ENCODE results near the gene GATA3.
A peak's percentile ranks its signal among the peaks of the same experiment; 100 is the strongest.
"Not testable (repeated sequence)": the region's sequence is repeated elsewhere in the genome, so short reads cannot be mapped to it uniquely, and the experiment has no call there.

The GATA3 gene

DNA sequence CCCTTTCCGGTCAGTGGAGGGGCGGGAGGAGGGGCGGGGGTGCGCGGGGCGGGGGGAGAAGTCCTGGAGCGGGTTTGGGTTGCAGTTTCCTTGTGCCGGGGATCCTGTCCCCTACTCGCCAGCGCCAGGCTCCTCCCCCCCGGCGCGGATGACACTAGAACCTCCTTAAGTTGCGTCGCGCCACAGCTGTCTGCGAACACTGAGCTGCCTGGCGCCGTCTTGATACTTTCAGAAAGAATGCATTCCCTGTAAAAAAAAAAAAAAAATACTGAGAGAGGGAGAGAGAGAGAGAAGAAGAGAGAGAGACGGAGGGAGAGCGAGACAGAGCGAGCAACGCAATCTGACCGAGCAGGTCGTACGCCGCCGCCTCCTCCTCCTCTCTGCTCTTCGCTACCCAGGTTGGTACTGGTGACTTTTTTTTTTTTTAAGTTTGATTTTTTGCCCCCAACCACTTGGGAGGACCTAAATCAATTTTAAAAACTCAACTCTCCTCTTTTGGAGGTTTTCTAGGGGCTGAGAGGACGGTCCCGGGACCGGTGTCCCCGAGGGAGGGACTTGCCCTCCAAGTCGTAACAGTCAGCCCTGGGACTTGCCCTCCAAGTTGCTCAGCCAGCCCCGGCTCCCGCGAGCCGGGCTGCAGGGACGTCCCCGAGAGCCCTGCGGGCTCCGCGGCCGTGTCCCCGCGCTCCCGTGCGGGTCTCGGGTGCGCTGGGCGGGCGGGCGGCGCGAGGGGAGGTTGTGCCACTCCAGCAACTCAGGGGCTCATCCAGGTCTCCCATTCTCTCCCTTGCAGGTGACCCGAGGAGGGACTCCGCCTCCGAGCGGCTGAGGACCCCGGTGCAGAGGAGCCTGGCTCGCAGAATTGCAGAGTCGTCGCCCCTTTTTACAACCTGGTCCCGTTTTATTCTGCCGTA is at the start of gene GATA3:
Gene GATA3 (plus strand): TSS at position 195 of the 914 bp plus-strand sequence. CDS start 968 bp downstream, outside the sequence.
- DNase-seq = peak; percentile 72 to 77

DNA sequence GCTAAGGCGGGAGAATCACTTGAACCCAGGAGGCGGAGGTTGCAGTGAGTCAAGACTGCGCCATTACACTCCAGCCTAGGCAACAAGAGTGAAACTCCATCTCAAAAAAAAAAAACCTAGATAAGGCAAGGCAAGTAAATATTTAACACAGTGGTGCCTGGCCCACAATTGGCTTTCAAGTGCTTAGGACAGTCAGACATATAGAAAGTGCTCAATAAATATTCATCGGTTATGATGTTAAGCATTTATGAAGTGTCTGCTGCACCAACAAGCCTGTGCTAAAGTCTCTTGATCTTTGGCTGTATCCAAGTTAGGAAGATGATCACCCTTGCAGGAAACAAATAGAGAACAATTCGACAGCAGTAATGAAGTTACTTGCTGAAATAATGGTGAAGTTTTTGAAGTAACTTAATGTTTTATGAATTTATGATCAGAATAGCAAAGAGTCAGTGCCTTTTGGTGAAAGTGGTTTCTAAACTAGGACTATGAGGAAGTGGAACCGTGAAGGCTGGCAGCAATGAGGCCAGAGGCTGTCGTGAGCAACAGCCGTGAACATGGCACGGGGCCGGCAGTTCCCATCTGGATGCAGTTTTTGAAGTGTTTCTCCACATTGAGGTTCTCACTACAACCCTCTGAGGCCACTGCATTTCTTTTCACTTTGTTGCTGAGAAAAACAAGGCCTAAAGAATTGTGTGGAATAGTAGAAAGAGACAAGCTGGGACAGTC is 48.1 kb upstream of the GATA3 start:
- no peak for DNase-seq

DNA sequence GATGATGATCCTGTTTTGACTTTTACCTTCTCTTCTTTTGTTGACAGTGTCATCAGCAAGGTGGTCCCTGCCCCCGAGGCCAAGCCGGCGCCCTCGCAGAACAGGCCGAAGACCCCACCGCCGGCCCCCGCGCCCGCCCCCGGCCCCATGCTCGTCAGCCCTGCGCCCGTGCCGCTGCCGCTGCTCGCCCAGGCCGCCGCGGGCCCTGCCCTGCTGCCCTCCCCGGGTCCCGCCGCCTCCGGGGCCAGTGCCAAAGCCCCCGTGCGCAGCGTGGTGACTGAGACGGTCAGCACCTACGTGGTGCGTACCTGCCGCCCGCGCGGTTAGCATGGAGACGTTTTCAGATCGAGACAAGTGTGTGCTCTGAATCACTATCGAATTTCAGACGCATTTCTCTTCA is 45.5 kb upstream of the GATA3 start:
- no peak for DNase-seq

DNA sequence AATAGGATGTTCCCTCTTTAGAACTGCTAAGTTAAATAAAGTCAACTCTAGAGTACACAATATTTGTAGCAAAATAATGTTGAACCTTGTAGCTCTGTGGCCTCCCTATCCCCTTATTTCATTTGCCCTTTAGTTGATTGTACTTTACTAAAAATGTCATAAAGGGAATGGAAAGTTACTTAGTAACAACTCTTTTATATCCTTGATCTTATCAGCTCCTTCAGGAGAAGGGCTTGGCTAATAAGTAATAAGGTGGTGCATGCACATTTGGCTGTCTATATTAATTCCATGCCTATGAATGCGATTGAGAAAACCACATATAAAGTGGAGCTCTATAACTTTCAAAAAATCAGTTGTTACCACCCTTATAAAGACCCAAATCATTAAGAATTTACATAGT is 41.5 kb upstream of the GATA3 start:
- no peak for DNase-seq

DNA sequence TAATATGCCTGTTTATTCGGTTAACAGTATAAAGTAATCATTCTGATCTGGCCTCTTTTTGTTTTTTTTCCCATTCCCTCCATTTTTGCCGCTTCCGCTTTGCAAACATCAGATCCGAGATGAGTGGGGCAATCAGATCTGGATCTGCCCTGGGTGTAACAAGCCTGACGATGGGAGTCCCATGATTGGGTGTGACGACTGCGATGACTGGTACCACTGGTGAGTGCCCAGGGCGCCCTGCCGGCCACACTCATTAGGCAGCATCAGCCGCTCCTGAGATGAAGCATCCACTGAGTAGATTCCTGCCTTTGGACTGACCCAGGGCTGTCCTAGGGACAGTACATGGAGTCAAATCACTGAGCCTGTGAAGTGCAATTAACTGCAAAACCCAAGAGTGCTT is 40.9 kb upstream of the GATA3 start:
- no peak for DNase-seq

DNA sequence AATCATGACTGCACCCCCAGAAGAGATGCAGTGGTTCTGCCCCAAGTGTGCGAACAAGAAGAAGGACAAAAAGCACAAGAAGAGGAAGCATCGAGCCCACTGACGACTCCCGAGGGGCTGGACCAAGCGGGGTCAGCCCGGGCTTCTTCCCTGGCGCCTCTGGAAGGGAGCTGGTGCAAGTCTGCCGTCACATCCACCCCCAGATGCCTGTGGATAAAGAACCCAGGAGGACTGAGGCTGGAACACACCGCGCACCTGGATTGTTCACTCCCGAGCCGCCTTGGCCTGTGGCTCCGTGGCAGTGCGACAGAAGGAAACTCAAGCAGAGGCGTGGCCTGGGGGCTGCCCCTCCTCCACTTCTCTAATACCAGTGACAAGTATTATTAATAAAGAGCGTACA is 39.8 kb upstream of the GATA3 start:
- DNase-seq = no peak

DNA sequence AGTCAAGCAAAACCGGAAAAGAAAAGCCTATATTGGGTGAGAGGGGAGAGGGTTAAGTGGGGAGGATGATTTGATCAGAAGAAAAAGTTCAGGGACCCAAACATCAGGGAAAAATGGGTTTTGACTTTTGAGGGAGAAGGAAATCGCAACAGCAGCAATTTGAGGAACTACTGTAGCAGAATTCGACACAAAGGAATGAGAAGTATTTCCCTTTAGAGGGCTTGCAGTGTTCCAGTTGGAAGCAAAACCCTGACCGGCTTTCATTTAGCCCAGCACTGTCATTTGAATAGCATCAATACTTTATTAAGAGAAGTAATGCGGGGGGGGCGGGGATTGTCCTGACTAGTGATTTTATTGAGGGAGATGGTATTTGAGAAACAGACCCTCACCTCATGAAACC is 37.2 kb upstream of the GATA3 start:
- DNase-seq = no peak

DNA sequence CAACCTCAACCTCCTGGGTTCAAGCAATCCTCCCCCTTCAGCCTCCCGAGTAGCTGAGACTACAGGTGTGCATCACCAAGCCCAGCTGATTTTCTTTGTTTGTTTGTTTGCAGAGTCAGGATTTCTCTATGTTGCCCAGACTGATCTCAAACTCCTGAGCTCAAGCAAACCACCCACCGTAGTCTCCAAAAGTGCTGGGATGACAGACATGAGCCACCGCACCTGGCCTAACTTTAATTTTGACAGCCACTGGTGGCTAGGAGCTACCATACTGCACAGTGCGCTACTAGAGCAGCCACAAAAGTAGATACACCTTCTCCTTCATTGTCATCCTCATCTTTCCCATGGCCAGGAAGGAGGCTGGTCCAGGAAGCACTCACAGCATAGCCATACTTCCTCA is 31.2 kb upstream of the GATA3 start:
- DNase-seq = no peak

DNA sequence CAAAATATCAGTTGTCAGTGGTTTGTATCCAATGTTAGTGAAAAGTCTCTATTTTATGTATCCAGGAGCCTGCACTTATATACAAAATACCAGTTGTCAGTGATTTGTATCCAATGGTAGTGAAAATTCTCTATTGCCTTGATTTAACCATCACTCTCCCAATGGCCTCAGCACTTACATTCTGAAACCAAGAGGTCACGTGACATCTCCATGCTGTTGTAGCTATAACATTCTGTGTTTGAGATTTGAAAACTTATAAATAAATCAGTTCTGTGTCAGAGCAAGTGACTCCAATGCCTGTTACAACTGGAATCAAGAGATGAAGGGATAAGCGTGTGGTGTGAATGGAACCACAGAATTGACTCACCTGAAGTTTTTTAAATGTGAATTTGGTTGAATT is 30.6 kb upstream of the GATA3 start:
- no peak for DNase-seq

DNA sequence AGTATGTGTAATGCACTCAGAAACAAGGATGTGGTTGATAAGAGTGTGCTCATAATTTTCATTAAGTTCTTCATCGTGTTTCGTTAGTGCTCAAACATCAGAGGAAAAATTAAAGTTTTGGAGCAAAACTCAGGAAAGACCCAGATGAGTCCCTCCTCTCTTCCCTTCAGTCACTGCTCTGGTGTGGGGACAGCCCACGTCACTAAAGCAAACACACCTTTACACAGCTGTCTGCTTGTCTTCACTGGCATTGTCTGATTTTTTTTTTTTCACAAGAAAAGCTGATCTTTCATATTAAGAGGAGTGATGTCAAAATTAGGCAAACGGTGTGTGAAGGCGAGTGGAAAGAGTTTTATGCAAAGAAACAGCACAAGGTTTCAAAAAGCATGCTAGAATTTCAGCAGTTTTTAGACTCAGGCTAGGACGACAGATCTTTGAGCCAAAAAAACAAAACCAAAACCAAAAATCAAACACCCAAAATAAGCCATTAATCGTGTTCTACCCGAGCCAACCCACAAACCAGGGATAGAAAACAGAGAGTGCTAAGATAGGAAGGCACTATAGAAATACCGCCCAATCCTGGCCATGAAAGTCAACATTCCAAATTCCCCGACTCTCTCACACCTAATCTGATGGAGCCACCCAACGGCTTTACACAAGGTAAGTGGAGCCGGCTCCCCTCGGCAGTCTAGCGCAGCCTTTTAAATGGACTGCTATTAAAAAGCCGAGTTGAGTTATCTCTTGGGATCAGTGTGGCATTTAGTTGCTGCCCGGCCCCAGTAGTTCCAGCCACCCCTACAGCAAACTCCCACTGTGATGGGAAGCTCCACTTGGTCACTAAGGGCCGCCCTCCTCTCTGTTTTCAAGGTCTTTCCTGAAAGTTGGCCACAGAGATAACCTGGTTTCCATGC is 27.9 kb upstream of the GATA3 start:
- no peak for DNase-seq

DNA sequence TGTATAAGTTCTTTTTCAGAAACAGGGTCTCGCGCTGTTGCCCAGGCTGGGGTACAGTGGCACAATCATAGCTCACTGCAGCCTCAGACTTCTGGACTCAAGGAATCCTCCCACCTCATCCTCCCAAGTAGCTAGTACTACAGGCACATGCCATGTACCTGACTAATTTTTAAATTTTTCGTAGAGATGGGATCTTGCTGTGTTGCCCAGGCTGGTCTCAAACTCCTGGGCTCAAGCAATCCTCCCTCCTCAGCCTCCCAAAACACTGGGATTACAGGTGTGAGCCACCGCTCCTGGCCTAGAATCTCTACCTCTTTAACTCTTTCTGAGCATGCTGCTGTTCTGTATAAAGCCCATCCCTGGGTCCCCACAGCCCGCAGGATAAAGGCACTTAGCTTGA is 23.3 kb upstream of the GATA3 start:
- DNase-seq = not testable (repeated sequence)

DNA sequence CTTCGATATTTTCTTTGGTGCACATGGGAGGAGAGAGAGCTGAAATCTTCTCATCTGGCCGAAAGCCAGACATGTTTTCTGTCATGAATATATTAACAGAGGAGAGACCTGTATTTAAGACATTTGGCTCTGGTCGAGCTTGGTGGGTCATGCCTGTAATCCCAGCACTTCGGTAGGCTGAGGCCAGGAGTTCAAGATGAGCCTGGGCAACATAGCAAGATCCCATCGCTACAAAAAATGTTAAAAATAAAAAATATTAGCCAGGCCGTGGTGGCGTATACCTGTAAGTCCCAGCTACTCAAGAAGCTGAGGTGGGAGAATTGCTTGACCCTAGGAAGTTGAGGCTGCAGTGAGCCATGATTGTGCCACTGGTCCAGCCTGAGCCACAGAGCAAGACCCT is 21.9 kb upstream of the GATA3 start:
- DNase-seq = no peak

DNA sequence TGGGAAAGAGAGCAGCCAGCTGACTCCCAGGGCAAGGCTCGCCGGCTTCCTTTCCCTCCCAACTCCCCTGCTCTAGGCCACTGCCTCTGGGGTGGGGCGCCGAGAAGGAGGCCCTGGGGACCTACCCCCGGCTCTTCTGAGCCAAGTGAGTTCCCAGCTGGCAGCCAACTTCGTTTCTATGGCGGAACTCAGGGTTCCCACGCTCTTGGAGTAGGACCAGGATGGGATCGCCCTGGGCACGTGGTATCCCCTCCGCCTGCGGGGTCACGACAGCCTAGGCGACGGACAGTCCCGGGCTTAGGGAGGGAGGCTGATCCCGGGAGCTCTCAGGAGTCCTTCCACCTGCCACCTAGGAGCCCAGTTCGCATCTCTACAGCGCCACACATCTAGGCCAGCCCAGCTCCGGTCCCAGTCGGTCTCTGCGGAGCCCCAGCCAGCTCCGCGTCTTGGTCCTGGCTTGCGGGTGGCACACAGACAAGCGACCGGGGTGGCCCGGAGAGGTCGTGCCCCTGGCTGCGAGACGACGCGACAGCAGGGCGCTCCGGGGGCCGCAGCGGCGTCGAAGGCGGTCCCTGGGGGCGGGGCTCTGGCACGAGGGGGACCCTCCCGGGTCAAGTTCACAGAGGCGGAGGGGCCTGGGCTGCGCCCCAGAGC is 20.5 kb upstream of the GATA3 start:
- DNase-seq = no peak

DNA sequence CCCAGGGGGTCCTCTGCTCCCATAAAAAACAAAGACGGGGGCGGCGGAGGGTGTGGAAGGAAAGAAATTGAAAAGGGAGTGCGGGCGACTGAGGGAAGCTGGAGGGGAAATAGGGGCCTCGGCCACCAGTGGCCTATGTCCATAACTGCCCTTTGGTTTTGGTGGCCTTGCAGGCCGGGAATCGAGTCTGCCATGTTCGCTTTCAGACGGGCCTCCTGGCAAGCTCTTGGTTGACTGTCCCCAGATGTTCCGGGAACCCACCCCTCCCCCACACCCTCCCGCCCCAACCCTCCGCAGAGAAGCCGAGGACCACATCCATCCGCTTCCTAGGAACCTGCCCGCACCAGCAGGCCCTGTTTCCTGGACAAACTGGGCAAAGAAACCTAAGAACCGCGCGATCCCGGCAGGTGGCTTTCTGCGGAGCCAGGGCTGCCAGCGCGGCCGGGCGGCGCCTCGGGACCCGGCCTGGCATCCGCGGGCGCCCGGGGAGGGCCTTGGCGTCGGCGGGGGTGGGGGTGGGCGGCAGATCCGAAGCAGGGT is 20.0 kb upstream of the GATA3 start:
- no peak for DNase-seq

DNA sequence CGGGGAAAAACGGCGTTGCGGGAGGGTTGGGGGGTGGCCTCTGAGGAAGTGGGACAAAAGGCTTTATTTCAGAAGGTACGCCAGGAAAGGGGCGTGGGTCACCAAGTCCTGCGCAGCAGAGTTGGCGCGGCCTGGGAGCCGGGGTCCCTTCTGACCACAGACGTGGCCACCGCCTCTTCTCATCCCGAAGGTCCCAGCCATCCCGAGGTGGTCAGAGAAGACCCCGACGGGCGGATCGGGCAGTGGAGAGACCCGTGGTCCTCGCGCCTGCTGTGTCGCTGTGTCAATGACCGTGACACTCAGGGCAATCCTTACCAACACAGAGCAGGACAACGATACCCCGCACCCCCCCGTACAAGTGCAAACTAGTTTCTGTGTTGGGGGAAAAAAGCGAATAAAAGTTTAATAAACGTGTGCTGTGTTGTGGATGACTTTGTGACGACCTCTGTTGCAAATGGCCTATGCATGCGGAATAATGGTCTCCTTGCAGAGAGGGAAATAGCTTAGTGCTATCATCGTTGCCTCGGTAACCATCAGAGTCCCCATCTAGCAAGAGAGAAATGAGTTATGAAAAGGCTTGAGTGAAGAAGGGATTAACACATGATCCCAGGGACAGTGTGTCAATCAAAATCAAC is 19.4 kb upstream of the GATA3 start:
- no peak for DNase-seq

DNA sequence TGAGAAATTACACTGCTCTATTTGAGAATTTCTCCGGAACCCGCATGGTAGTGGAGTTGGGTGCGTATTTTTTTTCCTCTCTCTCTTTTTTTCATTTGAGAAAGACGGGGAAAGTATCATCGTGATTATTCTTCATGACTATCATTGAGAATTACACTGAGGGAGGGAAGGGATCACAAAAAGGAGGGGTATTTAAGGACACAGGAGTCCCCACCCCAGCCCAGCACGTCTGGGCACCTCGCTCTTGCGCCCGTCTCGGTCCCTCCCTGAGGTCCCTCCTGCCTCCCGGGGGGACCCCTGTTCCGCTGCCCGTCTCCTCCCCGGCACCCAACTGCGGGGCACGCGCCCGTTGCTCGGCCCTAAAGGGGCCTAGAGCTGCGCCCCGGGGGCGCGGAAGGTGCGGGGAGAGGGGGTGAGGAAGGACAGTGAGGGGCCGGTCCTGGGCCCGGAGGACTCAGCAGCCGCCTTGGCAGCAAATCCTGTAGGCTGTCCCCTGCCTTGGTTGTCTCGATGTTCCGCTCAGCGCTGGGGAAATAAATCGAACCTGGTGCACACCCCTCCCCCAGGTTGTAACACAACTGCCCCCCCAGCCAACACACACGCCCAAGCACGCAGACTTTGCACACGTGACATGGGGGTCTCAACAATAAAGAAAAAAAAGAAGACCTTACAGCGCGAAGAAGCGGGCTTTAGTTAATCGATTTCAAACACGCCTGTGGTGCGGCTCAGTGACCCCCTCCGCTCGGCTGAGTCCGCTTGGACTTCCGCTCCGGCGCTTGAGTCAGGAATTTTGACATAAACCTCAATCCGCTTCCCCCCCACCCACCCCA is 18.6 kb upstream of the GATA3 start:
- DNase-seq = no peak

DNA sequence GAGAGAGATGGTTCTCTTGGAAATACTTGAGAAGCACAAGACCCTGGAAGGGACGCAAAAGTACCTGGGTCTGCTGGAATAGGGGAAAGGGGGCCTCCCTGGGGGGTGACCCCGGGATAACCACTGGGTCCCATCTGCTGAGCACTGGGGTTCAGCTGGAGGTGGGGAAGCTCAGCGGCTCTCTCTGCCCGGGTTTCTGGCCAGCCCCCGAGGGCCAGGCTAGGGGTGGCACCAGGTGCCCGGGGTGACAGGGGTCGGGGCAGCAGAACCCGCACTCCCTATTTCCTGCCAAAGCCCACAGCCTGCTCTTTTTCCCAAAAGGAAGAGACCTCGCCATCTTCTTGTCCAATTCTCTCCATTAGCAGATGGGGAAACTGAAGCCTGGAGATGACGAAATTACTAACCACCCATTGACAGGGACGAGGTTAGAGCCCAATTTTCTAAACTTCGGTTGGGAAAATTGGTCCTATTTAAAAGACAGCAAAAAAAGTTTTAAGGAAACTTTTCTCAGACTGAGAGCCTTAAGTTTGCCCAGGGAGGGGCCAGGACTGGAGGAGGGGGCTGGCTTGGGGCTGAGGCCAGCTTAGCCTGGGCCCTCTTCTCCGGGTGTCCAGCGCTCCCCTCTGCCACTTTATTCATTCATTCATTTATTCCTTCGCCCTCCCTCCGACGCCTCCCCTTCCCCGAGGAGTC is 17.8 kb upstream of the GATA3 start:
- DNase-seq = no peak

DNA sequence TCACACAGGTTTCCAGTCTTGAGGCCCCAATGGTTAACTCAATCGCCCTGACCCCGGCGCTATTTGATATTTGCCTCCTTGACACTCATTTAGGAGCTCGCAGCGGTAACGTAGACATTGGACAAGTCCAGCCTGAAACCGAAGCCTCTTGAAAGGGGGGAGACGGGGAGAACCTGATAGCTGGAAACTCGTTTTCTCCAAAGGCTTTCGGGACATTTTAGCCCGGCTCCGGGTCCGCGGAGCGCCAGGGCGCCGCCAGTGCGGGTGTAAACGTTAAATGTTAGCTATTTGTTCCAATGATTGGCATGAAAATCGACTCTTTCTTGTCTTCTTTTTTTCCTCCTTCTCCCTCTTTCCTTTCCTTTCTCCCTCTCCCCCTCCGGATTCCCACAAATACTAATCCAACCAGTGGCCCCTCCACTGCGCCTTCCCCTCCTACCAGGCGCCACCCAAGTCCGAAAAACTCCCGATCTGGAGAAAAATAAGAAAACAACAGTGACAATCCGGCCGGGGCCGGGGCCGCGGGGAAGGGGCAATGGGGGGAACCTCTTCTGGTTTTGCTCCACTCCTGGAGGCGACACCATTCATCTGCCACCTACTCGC is 17.2 kb upstream of the GATA3 start:
- no peak for DNase-seq

DNA sequence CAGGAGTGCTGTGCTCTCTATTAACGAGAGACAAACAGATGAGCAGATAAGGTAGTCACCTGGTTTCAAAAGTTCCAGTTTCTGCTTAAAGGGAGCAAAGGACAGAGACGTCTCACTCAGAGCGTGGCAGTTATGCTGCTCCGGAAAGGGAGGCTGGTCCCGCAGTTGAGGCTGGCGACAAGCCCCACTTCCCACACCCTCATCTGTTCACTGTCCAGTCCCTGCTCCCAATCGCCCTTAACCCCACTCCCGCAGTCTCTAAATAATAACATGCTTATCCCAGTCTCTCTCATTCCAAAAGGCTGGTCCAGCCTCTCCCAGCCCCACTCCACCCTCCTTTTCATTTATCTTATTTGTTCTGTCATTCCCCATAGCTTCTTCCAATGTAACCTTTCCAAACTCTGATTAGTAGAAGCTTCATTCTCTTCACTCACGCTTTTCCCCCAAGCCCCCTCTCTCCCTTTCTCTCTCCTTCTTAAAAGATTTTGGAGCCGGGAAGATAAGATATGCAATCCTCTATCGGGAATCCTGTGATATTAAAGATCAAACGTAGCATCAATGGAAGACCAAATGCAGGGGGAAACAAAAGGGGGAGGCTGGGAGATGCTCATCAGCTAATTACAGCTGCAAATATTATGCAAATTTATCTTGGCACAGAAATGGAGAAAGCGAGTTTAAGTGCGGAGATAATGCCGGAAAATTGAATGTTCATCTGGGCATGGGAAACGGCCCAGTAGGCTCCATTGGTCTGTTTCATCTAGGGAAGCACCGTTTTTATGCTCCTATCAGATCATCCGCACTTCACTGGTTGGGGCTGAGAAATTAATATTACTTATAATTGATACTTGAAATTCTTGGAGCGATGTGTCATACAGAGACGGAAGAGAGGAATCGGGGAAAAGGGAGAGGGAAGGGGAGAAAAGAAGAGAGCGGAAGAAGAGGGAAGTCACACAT is 16.3 kb upstream of the GATA3 start:
- DNase-seq = no peak
